HepG2 (cell line): Measurements from ENCODE around the gene COG1. TPM values are rescaled to one million over a fixed set of nuclear protein-coding genes. Genes with fewer than 3 reads are reported as not detected.

Experiments used
- ARID5B ChIP-seq: IDR thresholded peaks from 2 replicates; pipeline ENCODE4 v1.4.0; 2020; ENCODE audit warnings: mild to moderate bottlenecking, missing genetic modification reagents
- BHLHE40 ChIP-seq: IDR thresholded peaks from 2 replicates; pipeline ENCODE4 v1.6.1; 2011; ENCODE audit warnings: low read length, improper control_type of control experiment
- FOXK1 ChIP-seq: sonication (generic); formaldehyde crosslinking; IDR thresholded peaks from 2 replicates; pipeline ENCODE4 v1.4.0; 2020; ENCODE audit warnings: low read depth, missing genetic modification reagents, borderline replicate concordance
- HMG20B ChIP-seq: conservative IDR thresholded peaks from 2 replicates; pipeline ENCODE4 v1.6.1; 2016; ENCODE audit warnings: missing genetic modification reagents, missing compliant biosample characterization
- HOMEZ ChIP-seq: IDR thresholded peaks from 2 replicates; pipeline ENCODE4 v1.6.1; 2016; ENCODE audit warnings: low read depth
- MIER3 ChIP-seq: IDR thresholded peaks from 2 replicates; pipeline ENCODE4 v1.6.1; 2016; ENCODE audit warnings: missing compliant biosample characterization, borderline replicate concordance
- SOX6 ChIP-seq, 2 experiments: fragments of 450-650 bp in 1 of 2; sonication (generic) in 1 of 2; formaldehyde crosslinking in 1 of 2; IDR thresholded peaks; 2 replicates each; pipeline versions ENCODE4 v1.4.0 to v1.6.1; 2017 to 2020; ENCODE audit warnings: antibody characterized with exemption in 1 of 2, mild to moderate bottlenecking in 1 of 2, missing genetic modification reagents in 1 of 2
- ZFP36 ChIP-seq: fragments of 150-350 bp; IDR thresholded peaks from 2 replicates; pipeline ENCODE4 v1.6.1; 2018; ENCODE audit warnings: borderline replicate concordance, low read length, low read depth; ENCODE audit not compliant: partially characterized antibody
- ZNF337 ChIP-seq: sonication (generic); formaldehyde crosslinking; IDR thresholded peaks from 2 replicates; pipeline ENCODE4 v1.5.1; 2020; ENCODE audit warnings: missing genetic modification reagents, low read depth, mild to moderate bottlenecking, borderline replicate concordance
- ZNF687 ChIP-seq: sonication (generic); formaldehyde crosslinking; IDR thresholded peaks from 2 replicates; pipeline ENCODE4 v1.5.1; 2020; ENCODE audit warnings: mild to moderate bottlenecking, missing genetic modification reagents, moderate library complexity
- ZNF768 ChIP-seq: sonication (generic); formaldehyde crosslinking; IDR thresholded peaks from 2 replicates; pipeline ENCODE4 v1.4.0; 2020; ENCODE audit warnings: missing genetic modification reagents
- ZNF878 ChIP-seq: sonication (generic); formaldehyde crosslinking; IDR thresholded peaks from 2 replicates; pipeline ENCODE4 v1.8.1; 2023; ENCODE audit warnings: mild to moderate bottlenecking, missing genetic modification reagents, moderate library complexity
- polyA plus RNA-seq, 8 experiments: library from polyadenylated mRNA; depleted of rRNA in 3 of 8; stranded (reverse) in 7 of 8; unstranded in 1 of 8; fragments of >200 nt; fragmentation: Illumina TruSeq in 4 of 8; extraction: Trizol in 4 of 8; gene quantifications; 2 replicates each; pipeline versions ENCODE4 v1.2.1 to v1.2.3, GENCODE V29; 2011 to 2016; ENCODE audit warnings: low read depth in 4 of 8, missing spikeins in 1 of 8, mixed read lengths in 1 of 8; ENCODE audit not compliant: insufficient read depth in 1 of 8
- total RNA-seq, 5 experiments: library from RNA; depleted of rRNA; stranded (reverse); fragments of >200 nt; fragmentation: Illumina TruSeq; extraction: Trizol; gene quantifications; 2 replicates each; pipeline ENCODE4 v1.2.3, GENCODE V29; 2016; ENCODE audit warnings: low read depth in 1 of 5
- TF ChIP-seq, protein P1 (sequence below): sonication (generic); formaldehyde crosslinking; IDR thresholded peaks from 2 replicates; pipeline ENCODE4 v1.8.1; 2023; ENCODE audit warnings: mild to moderate bottlenecking, moderate library complexity, missing genetic modification reagents
- TF ChIP-seq, protein P2 (sequence below): IDR thresholded peaks from 2 replicates; pipeline ENCODE4 v1.6.1; 2018; ENCODE audit warnings: missing genetic modification reagents, mild to moderate bottlenecking, missing compliant biosample characterization

COG1 gene
- total and polyA plus RNA-seq, 2 of the 13 experiments (the other 11 are each of a cell fraction or from before 2014, with no cell fraction given) = 36.6 to 39.7 TPM

GRCh38 chr17:73255671-73256181, 62.9 kb downstream of the COG1 start (continued):
- TF ChIP-seq FOXK1 (CRISPR knock-in tag) (peak; percentile 41; the same call in 1 of the 2 replicates), ZNF337 (CRISPR knock-in tag) (0 out of 2 replicates have a peak, but pooled peaks have one; percentile 29), HMG20B (no peak), ZFP36 (peak; percentile 11), SOX6 (IDR thresholded peaks at IDR 0.05) (no peak), SOX6 (CRISPR knock-in tag; IDR thresholded peaks at IDR 0.05) (peak; percentile 31; the same call in 1 of the 2 replicates), HOMEZ (CRISPR knock-in tag) (no peak), ARID5B (CRISPR knock-in tag) (0 out of 2 replicates have a peak, but pooled peaks have one; percentile 21), ZNF687 (CRISPR knock-in tag) (peak; percentile 51), BHLHE40 (peak; percentile 47; the same call in 1 of the 2 replicates), MIER3 (peak; percentile 55; the same call in 1 of the 2 replicates), ZNF878 (no peak), ZNF768 (CRISPR knock-in tag) (0 out of 2 replicates have a peak, but pooled peaks have one; percentile 35)
- TF ChIP-seq, protein P1, sequence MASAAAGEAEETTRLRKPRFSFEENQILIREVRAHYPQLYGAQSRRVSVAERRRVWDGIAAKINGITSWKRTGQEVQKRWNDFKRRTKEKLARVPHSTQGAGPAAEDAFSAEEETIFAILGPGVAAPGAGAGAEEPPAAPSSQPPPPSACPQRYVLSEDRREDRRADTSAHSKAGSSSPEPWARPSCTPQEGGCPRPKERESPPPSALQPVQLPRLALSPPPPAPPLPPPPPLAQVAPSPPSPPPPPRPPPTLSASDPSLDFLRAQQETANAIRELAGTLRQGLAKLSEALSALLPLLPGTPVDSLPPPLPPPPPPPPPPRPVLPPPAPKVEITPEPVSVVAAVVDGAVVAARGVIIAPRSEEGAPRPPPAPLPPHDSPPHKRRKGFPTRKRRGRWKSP (CRISPR knock-in tag) = no peak
- TF ChIP-seq, protein P2, sequence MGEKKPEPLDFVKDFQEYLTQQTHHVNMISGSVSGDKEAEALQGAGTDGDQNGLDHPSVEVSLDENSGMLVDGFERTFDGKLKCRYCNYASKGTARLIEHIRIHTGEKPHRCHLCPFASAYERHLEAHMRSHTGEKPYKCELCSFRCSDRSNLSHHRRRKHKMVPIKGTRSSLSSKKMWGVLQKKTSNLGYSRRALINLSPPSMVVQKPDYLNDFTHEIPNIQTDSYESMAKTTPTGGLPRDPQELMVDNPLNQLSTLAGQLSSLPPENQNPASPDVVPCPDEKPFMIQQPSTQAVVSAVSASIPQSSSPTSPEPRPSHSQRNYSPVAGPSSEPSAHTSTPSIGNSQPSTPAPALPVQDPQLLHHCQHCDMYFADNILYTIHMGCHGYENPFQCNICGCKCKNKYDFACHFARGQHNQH (CRISPR knock-in tag) = peak; percentile 44; the same call in 1 of the 2 replicates
